HG03558 (cell line): Measurements from ENCODE around the gene MINAR2.
A peak's percentile ranks its signal among the peaks of the same experiment; 100 is the strongest.

Source experiments
- ATAC-seq: cut with Tn5 transposase; IDR thresholded peaks from one replicate; pipeline ENCODE4 v1.9.1; 2021; ENCODE audit warnings: moderate number of reproducible peaks; ENCODE audit not compliant: unreplicated experiment; ENCODE audit errors: extremely low read depth

The MINAR2 gene, protein sequence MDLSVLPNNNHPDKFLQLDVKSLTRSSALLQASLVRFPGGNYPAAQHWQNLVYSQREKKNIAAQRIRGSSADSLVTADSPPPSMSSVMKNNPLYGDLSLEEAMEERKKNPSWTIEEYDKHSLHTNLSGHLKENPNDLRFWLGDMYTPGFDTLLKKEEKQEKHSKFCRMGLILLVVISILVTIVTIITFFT

DNA sequence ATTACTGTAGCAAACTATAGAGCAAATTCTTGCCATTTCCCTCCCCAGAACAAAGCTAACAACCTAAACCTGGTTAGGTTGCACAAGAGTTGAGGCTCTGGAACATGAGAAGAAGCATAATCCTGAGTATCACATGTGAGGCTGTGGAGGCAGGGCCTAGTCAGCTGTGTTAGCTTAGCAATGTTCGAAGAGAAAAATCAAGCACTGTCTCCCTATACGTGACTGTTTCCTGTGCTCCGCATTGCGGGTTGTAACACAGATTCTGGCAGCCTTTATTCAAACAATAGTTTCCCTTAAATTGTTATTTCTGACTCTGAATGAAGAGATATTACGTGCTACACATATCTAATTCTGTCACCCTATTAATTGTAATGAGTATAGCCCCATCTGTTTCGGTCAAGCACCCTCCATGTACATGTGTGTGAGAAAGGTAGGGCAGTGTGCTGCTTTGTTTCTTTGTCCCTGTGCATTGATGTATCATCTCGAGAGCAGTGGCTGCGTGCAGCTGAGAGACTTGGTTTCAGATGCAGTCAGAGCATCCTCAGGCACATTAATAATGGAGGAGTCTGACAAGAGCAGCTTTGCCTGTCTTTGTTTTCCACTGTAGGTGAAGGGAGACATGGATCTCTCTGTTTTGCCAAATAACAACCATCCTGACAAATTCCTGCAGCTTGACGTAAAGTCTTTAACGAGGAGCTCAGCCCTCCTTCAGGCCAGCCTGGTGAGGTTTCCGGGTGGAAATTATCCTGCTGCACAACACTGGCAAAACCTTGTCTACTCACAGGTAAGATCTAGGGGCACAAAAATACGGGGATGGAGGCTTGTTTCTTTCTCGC is at the start of gene MINAR2:
Gene MINAR2, plus strand, starts transcription at position 523 of the 836 bp plus-strand sequence. Its CDS starts 97 bp downstream, at position 620.
- ATAC-seq = no peak

DNA sequence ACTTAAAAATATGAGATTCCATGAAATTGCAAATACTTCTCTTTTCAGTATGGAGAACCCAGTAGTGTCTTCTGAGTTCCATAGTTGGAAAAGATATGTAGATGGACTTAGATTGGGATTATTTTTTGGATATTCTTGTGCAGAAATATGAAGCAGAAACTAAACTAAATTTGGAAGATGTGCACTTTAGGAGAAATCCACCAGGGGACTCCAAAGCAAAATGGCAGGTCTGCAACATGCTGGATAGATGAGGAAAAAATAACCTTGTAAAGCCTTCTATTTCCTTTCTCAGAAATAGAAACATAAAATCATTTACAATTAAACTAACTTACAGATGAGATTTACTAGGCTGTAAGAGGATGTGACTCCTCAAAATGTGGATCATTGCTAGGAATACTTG is 49.2 kb upstream of the MINAR2 start:
- ATAC-seq = no peak

DNA sequence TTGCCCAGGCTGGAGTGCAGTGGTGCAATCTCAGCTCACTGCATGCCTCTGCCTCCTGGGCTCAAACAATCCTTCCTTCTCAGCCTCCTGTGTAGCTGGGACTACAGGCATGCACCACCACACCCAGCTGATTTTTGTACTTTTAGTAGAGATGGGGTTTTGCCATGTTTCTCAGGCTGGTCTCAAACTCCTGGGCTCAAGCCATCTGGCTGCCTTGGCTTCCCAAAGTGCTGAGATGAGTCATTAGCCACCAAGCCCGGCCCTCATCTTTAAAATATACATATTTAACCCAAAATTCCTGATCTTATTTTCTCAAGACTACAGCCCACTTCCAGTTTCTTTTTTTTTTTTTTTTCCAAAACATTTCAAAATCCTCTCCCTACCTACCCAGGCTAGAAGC is 31.7 kb upstream of the MINAR2 start:
- no peak for ATAC-seq

DNA sequence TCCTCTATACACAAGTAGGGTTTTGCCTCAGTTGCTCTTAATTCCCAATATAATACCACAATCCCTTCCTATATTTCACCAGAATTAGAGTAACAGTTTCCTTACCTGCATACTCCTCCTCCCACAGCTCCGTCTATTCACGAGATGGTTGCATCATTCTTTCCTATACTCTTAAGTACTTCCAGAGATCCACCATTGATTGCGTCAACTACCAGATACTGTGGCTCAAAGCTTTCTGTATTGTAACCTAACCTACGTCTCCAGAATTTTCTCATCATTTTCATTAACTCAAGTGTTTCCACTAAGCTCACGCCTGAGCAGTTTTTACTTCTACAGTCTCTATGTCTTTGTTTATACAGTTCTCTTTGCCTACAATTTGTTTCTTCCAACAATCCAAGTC is 31.2 kb upstream of the MINAR2 start:
- no peak for ATAC-seq

DNA sequence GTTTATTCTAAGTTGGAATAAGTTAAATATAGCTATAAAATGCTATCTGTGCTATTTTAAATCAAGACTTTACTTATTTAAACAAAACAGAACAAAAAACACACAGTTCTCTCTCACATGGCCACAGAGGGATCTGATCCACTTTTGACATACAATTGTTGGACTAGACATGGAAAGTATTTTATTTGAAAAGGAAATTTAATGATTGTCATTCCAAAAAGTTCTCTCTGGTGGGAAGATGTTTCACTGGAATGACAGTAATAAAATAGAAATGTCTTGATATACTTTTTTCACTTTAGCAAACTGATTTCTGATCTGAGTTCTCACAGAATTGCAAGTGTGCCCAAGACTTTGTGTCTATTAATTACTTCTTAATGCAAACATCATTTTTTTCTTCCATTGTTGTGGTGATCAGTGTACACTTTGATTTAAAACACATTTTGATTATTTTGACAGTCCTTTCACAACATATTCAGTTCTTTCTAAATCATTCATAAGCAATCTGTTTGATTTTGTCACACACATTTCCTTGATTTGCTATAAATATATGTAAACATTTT is 30.1 kb upstream of the MINAR2 start:
- no peak for ATAC-seq

DNA sequence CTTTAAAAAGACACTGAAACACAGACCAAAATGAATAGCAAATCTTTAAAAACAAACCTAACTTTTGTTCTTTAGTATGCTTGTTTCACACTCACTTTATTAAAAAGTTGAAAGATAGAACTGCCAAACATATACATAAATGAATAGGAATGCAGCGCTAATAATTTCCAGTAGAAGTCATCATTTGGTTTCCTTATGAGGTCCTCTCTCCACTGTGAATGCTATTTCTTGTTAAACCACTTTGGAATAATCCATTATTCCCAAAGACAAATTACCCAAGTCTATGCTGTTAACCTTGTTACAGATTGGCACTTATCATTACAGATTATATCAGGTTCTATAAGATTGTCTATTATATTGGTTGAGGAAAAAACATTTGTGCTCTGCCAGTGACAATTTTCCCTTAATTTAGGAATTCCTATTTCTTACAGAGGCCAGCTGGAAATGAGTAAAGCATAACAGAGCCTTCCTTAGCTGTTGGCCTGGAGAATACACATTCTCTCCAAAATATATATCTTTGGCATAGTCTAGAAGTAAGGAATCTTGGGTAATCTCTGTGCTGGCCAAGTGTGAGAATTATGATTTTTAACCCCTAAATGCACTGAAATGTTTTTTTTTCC is 29.3 kb upstream of the MINAR2 start:
- ATAC-seq = no peak

DNA sequence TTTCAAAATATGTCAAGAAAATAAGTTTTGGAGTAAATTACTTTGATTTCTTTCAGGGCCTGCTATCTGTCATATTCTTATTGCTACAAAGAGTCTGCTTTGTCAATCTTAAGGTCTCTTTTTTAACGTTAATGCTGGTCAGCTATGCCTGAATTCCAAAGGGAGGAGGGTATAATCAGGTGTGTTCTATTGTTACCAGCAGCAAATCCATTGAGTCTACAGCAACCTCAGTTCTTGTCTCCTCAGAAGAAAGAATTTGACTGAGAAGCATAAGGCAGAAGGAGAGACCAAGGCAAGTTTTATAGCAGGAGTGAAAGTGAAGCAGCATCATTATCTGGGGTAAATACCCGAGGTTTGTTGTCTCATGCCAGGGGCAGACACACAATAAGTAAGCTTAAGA is 23.7 kb upstream of the MINAR2 start:
- no peak for ATAC-seq

DNA sequence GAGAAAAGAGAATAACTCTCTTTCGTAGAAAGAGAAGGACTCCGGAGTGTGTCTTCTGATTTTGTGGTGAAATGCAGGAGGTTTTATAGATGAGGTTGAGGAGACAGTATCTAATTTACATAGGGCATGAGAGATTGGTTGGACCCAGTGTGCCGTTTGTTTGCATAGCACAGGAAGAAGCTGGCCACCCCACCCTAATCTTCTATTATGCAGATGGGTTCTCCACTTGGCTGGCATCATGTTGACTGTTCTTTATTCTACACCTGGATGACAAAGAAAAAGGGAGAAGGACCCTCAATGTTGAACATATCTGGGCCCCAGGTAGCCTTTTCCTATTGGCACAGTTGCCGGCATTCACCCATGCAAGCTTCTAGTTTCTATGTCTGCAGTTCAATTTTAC is 23.2 kb upstream of the MINAR2 start:
- ATAC-seq = no peak

DNA sequence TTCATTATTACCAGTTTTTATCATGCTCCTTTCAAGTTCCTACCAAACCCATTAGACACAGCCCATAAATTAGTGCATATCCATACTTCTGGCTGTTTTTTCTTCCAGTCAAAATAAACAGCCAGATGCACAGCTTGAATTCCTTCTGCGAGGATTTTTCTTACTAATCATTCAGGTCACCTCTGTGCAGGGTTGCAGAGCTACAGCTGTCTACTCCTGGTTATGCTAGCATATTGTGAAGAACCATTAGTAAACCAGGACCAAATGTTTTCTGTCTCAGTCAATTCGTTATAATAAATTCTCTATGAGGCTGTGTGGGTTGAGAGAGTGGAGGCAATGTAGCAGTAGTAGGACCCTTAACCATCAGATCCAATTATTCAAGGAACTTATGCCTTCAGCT is 8.1 kb upstream of the MINAR2 start:
- no peak for ATAC-seq

DNA sequence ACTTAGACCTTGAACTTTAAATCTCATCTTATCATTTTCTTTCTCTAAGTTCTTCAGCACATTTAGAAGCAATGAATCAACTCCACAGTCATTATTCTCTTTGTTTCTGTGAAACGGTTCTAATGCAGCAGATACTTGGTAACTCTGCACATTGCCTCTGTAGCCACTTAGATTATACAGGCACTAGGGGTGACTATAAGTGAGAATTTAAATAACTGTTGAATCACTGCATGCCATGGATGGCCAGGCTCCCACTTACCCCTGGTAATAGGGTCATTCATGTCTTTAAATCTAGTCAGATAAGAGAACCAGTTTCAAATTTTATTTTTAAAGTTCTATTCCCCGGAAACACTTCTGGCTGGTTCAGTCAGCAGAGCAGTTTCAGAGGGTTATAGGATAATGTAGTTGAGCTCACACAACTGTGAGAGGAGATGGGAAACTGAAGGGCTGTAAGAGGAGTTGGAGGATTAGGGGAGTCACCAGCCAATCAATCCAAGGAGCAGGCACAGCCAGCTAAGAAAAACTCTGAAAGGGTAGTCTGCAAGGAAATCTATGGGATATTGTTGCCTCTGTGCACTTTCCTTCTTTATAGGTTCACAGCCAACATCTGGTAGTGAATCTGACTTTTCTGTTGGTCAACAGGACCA is 4.2 kb upstream of the MINAR2 start:
- ATAC-seq = no peak

DNA sequence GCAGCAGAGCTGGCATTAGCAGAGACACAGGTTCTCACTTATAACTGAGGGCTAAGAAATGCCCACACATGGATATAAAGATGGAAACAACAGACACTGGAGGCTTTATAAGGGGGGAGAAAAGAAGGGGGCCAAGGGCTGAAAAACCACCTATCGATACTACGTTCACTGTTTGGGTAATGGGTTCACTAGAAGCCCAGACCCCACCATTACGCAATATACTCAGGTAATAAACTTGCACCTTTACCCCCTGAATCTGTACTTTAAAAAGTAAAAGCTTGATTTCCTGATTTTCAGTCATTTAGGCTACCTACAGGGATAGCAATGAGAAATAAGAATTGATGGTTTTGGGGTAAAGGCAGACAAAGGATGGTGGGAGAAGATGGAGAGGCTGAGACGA is 1.9 kb upstream of the MINAR2 start:
- ATAC-seq = no peak

DNA sequence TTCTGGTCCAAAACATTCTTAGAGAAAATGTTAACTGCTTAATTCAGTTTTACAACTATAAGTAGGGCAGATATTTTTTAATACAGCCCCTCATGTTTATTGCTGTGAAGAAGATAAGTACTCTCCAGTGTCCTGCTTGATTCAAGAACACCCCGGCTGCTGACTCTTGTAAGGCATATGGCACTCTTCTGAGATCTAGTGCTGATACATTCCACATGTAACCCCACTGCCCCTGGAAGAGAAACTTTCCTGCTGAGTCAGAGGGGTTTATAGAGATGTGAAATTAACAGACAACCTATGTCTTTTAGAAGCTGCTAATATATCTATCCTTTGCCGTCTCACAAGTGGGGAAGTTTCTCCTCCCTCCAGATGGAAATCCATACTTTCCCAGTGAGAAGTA is 1.0 kb upstream of the MINAR2 start:
- no peak for ATAC-seq

DNA sequence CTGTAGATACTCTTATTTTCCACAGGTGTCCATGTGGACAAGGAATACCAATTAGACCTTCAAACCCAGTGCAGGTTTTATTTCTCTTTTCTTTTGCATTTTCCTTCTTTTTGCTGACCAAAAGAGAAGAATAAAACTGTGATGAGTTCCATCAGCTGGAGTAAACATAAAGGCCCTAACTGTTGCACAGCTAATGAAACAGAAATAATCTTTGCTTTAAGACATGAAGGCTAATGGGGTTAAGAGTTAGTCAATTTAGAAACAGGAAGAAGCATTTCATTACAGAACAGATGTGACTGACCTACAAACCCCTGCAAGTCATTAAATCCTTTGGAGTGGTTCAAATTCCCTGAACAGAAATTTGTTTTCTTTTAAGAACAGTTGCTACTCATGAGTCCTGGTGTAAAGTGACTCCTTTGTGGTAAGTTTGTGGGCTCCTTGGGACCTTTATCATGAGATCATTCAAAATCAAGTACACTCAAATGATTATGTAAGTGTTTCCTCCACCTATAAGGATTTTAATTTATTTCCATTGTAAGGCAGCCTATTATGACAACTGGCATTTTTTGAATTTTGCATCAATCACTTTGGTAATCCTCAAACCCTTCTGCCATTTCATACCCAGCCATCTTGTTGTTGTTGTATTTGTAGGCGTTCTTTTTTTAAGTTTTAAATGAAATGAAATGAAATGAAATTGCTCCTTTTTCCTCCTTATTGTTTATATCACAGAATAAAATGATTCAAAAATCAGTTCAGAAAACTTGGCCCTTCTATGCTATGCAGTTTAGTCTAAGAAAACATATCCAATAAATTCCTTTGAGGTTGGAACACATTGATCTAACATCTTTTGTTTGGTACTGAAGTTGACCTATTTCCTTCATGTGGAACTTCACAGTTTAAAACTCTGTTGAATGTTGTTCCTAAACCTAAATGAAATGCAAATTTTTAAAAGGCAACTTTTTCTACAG is 1.3 kb downstream of the MINAR2 start:
- ATAC-seq = no peak

DNA sequence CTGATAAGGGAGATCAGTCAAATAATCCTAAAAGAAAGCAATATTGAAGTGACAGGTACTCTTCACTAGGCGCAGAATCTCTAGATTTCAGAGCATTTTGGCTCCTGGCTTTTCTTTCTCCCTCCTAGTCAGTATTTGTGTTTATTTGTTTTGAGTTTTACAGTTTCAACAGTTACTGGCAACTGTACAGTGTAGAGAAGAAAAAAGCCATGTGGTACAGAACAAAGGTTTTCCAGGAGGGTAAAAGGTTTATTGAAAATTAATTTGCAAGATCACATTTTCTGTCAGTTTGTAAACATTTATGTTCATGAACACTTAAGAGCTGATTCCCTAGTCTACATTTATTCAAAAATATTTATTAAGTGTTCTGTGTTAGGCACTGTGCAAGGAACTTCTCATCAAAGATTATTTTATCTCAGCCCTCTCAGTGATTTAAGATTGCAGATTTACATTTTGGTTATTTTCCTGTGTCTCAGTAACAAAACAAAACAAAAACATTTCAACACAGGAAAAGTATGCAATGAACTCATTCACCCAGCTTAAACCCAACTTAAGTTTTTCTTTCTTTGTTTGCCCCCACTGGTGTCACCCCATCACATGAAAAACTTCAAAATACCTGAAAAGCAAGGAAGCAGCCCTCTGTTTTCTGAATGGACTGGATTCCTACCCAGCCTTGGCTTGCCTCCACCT is 12.9 kb downstream of the MINAR2 start:
- no peak for ATAC-seq

DNA sequence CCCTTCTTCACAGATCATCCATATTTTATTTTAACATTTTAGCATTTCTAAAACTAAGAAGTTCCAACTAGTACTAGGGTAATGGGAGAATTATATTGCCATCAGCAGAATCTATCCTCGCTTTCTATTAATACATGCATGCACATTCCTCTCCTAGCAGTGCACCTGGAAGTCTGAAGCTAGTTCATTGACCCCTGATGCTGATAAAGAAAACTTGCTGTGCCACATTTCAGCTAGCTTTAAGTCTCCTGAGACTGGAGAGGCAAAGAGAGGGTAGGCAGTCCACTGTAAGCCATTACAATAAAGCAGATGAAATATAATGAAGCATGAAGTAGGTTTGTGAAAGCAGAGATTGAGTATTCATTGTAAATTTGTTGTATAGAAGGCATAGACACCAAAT is 15.8 kb downstream of the MINAR2 start:
- no peak for ATAC-seq

DNA sequence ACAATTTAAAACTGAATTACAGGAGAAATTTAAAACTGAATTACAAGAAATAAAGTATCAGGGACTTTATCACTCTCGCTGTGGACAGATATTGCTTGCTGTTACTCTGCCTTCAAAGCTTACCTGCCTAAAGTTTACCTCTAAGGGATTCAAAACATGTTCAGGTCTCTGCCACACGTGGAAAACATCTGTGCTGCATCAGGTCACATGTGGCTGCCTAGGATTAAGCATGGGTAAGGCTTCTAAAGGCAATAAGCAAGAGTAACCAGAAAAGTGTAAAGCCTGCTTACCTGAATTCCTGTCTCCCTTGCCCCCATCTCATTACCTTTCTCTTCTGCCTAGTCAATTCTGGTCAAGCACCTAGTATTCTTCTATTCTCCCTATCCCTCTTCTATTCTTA is 18.9 kb downstream of the MINAR2 start:
- no peak for ATAC-seq

DNA sequence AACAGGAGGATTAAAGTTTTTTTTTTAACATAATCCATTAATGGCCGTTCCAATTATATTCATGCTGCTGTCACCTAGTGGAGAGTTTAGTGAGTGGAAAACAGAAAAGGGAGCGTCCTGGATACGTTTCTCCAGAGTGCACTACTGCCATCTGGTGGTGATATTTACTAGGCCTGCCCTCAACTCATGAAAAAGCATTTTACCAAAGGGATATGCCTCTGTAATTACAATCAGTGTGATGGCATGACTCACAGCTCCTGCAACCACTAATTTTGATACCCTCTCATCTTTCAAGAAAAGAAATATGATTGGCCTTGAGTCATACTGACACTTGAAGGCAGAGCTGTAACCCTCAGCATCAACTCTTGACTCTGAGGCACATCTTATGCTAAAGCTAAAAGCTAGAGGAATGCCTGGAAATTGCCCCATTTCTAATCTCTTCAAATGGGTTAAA is 20.1 kb downstream of the MINAR2 start:
- ATAC-seq = peak; percentile 82

DNA sequence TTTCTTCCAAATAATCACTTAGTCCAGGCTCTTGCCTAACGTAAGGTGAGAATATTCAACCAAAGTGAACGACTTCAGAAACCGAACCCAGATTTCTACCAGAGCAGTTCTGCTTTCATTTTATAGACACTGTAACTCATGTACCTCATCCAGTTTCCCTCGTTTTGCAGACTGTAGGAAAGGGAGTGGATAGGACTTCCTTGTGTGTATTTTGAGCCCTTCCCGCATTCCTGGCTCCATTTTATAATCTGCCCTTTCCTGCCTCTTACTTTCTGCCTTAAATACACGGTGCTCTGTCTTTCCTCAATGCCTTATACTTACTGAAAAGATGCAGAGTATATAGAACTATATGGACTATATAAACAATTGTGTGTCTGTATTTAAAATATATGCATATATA is 20.8 kb downstream of the MINAR2 start:
- no peak for ATAC-seq
